Middle frontal gyrus (tissue), 1 donor: ENCODE data around the gene HMCES.

Experiments
- DNase-seq: peaks from one replicate; pipeline ENCODE4 v3.0.0-alpha.2; 2015; ENCODE audit warnings: low spot score; ENCODE audit errors: extremely low spot score

Gene HMCES

GRCh38 chr3:129304146-129304961 lies 25.7 kb downstream of the HMCES start:
- DNase-seq, result no peak

DNA sequence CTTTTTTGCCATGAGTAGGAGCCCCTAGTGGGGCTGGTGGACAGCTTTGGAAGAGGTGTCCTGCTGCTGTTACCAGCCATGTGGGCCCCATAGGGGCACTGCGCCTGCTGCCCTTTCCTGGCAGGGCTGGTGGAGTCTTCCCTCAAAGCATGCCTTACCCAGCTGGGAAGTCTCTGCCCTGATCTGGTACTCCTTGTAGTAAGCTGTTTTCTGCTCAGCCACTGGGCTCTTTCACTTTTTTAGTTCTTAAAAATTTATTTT lies 26.2 kb downstream of the HMCES start:
- DNase-seq, result no peak

DNA sequence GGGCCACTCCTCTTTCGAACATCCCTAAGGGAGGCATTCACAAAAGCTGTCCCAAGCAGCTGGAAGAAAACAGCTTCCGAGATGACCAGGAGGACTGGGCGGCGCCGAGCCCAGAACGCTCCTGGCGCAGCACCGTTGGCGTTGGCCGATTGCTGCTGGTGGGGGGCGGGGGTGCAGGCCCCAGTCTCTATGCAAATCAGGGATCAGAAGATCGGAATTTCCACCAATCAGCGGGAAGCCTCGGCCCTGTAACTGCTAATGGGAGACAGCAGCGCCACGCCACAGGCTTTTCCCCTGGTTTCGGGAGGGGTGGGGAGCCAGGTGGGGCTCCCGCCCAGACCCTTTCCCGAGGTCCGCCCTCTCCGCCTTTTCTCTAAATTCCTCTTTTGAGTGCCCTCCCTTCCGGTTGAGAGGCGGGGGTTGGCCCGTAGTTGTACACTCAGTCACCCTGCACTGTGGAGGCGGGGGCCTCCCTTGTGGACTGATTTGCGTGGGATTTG lies 27.0 kb downstream of the HMCES start:
- DNase-seq, result no peak

DNA sequence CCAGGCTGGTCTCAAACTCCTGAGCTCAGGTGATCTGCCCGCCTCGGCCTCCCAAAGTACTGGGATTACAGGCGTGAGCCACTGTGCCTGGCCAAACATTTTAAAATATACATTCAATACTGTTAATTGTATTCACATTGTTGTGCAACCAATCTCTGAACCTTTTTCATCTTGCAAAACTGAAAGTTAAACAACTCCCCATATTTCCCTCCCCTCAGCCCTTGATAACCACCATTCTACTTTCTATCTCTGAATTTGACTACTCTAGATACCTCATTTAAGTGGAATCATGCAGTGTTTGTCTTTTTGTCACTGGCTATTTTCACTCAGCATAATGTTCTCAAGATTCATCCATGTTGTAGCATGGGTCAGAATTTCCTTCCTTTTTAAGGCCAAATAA lies 30.0 kb downstream of the HMCES start:
- DNase-seq, result no peak

GRCh38 chr3:129310111-129311011 lies 31.7 kb downstream of the HMCES start:
- DNase-seq, result no peak

GRCh38 chr3:129311054-129311902 lies 32.6 kb downstream of the HMCES start:
- no peak for DNase-seq

- DNase-seq, result no peak
These were observed 33.5 kb downstream of the HMCES start for GRCh38 chr3:129312021-129312639.

DNA sequence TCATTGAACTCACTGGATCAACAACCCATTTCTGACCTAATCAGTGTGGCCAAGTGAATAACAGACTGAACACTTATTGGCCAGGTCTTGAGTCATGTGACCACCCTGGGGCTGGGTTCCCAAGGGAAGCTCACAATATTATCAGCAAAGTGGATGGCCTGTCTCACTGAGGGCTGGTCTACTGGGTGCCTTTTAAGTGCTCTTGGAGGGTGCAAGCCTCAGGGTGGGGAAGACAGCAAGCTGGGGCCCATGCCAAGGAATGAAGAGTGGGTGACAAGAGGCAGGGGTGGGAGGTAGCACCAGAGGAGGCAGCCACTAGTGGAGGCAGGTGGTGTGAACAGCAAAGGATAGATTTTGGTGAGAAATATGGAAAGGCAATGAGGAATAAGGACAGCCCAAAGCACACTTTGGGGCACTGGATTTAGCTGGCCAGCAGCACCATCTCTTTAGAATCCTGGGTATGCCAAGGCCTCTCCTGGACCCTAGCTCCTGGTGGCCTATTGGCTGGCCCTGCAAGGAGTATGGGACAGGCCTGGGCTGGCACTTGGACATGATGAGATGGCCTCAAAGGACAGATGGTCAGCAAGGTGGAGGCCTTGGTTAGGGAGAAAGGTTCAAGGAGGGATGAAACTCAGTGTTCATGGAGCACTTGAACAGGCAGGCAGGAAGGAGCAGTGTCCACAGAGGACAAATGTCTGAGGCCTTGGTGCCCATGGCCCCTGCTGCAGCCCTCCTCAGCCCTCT lies 34.2 kb downstream of the HMCES start:
- DNase-seq, result no peak

- no peak for DNase-seq
These were observed 34.7 kb downstream of the HMCES start for GRCh38 chr3:129313415-129313664.

- DNase-seq, result no peak
These were observed 35.2 kb downstream of the HMCES start for GRCh38 chr3:129313665-129314385.

GRCh38 chr3:129314386-129315222 lies 35.9 kb downstream of the HMCES start:
- DNase-seq, result peak; percentile 71

GRCh38 chr3:129315223-129315997 lies 36.7 kb downstream of the HMCES start:
- no peak for DNase-seq

GRCh38 chr3:129315998-129316247 lies 37.3 kb downstream of the HMCES start:
- no peak for DNase-seq

DNA sequence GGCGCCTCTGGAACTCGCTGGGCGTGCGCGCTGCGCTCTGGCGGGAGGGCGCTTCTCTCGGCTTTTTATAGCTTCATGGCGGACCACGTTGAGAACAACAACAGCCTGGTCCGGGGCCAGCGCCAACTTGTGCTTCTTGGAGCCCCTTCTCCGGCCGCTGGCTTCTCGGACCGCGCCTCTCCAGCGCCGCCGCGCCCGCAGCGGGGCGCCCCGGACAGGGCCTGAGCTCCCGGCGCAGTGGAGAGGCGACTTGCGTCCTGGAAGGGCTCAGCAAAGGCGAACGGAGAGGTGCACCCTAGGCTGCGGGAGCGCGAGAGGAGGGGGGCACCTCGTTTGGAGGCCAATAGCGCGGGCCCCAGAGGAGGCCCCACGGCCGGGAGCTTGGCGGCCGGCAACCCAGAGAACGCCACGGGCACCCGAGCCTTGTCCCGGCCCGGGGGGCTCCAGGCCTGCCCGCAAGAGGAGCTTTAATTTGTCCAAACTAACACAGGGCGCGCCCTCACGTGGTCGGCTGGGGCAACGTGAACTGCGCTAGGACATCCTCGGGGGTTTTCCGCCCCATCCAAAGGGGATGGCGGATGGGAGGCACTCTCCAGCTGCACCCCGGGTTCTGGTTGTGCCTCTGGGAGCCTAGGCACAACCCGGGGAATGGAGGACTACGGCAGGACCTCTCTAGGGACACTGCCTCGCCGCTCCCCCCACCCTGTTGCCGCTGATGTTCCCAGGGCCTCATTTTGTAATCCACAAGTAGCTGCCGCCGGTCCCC lies 37.8 kb downstream of the HMCES start:
- peak; percentile 67 for DNase-seq

DNA sequence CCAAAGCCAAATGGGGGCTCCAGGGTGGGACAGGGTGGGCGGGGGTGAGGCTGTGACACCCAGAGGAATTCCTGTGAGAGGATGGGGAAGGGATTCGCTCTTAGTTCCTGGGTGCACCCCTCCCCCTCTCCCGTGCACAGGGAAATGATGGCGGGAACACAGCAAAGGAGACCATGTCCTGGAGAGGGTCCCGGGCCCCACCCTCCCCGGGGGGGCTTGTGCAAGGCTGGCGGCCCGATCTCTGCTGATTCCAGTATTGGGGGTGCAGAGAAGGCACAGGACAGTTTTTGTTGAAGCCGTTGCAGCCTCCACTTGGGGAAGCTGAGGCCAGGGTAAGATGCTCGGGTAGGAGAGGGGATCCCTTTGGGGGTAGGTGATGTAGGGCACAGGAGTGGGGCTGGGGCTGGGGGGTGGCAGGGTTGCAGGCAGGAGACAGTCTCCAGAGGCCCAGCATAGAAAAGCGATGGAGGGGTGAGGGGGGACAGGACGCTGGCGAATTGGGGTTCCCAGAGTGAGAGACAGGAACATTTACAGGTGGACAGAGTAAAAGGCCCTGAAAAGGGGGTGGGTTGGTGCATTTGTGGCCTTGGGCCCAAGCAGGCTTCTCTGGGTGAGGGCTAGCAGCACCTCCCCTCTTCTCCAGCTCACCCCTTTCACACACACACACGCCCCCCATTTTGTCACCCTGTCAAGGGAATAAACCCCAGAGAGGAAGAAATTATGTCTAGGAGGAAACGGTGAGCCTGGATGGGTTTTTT lies 38.5 kb downstream of the HMCES start:
- DNase-seq, result no peak

- DNase-seq, result no peak
These were observed 39.2 kb downstream of the HMCES start for GRCh38 chr3:129317848-129318247.

DNA sequence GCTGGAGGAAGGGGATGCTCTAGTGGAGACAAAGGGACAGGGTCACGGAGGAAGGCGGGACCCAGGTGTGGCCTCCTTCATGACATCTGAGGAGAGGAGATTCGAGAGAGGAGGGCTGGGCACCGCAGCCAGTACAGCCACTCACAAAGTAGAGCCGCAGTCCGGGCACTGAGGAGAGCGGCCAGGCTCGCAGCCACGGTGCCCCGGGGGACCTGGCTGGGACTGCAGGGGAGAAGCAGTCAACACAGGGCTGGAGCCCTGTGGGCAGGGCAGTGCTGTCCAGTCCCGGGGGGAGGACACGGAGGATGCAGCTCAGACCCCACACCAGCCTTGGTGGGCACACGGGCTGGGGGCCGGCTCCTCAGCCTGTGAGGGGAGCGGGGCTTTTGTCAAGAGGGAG lies 40.3 kb downstream of the HMCES start:
- no peak for DNase-seq
